Neural cell (in vitro differentiated cells): ENCODE results near the gene LRRTM2. TPM values are rescaled to one million over a fixed set of nuclear protein-coding genes. Genes with fewer than 3 reads are reported as not detected.

Source experiments
- H2AFZ ChIP-seq: fragments of 200-600, 300-800 bp; sonication (generic), shearing (Covaris generic); 2 replicates; pipeline ENCODE4 v1.6.0; 2014; ENCODE audit warnings: low read depth, mild to moderate bottlenecking, antibody characterized with exemption, low read length, moderate library complexity
- H3F3A ChIP-seq: fragments of 200-600 bp; shearing (Covaris generic); 2 replicates; pipeline ENCODE4 v1.6.1; 2016; ENCODE audit warnings: mild to moderate bottlenecking, moderate library complexity, mixed read lengths, antibody characterized with exemption, low read length; ENCODE audit not compliant: insufficient read depth, poor library complexity, severe bottlenecking
- H3K27ac ChIP-seq: fragments of 200-600, 300-800 bp; sonication (generic), shearing (Covaris generic); 2 replicates; pipeline ENCODE4 v1.5.1; 2014; ENCODE audit warnings: mild to moderate bottlenecking, low read length, moderate library complexity
- H3K27me3 ChIP-seq: fragments of 300-800, 200-600 bp; sonication (generic), shearing (Covaris generic); 2 replicates; pipeline ENCODE4 v1.6.0; 2014; ENCODE audit warnings: mild to moderate bottlenecking, low read depth, low read length, moderate library complexity; ENCODE audit not compliant: insufficient read depth
- H3K36me3 ChIP-seq: fragments of 300-800, 200-600 bp; sonication (generic), shearing (Covaris generic); 2 replicates; pipeline ENCODE4 v1.5.1; 2014; ENCODE audit warnings: mild to moderate bottlenecking, antibody characterized with exemption, low read length, moderate library complexity; ENCODE audit not compliant: insufficient read depth
- H3K4me2 ChIP-seq: fragments of 300-800, 200-600 bp; sonication (generic), shearing (Covaris generic); 2 replicates; pipeline ENCODE4 v1.6.0; 2014; ENCODE audit warnings: mild to moderate bottlenecking, low read length
- H3K4me3 ChIP-seq: fragments of 300-800, 200-600 bp; sonication (generic), shearing (Covaris generic); 2 replicates; pipeline ENCODE4 v1.5.1; 2014; ENCODE audit warnings: mild to moderate bottlenecking, low read length, moderate library complexity
- H3K79me2 ChIP-seq: fragments of 200-600 bp; shearing (Covaris generic); replicated peaks from 2 replicates; pipeline ENCODE4 v1.6.0; 2014; ENCODE audit warnings: mild to moderate bottlenecking, low read length, moderate library complexity; ENCODE audit not compliant: insufficient read depth
- H3K9ac ChIP-seq: fragments of 300-800, 200-600 bp; sonication (generic), shearing (Covaris generic); 2 replicates; pipeline ENCODE4 v1.6.1; 2016; ENCODE audit warnings: mild to moderate bottlenecking, low read length, mixed read lengths
- H3K9me2 ChIP-seq: fragments of 200-600 bp; shearing (Covaris generic); 2 replicates; pipeline ENCODE4 v1.6.1; 2016; ENCODE audit warnings: mild to moderate bottlenecking, low read length, mixed read lengths; ENCODE audit not compliant: insufficient read depth
- H3K9me3 ChIP-seq: fragments of 200-600, 300-800 bp; sonication (generic), shearing (Covaris generic); 2 replicates; pipeline ENCODE4 v1.6.1; 2016; ENCODE audit warnings: mild to moderate bottlenecking, mixed run types, low read length, moderate library complexity, mixed read lengths
- H4K20me1 ChIP-seq: fragments of 200-600 bp; shearing (Covaris generic); 2 replicates; pipeline ENCODE4 v1.6.1; 2016; ENCODE audit warnings: mild to moderate bottlenecking, mixed run types; ENCODE audit not compliant: insufficient read depth
- CTCF ChIP-seq: fragments of 450-650 bp; IDR thresholded peaks from 2 replicates; pipeline ENCODE4 v1.5.1; 2014; ENCODE audit warnings: antibody characterized with exemption, mild to moderate bottlenecking, moderate library complexity; ENCODE audit not compliant: poor library complexity, severe bottlenecking
- EP300 ChIP-seq: fragments of 450-650 bp; conservative IDR thresholded peaks from 2 replicates; pipeline ENCODE4 v1.6.1; 2014; ENCODE audit warnings: antibody characterized with exemption, mild to moderate bottlenecking, moderate library complexity; ENCODE audit not compliant: poor library complexity, severe bottlenecking
- EZH2 ChIP-seq: fragments of 200-600, 300-800 bp; shearing (Covaris generic), sonication (generic); IDR thresholded peaks from 2 replicates; pipeline ENCODE4 v1.6.1; 2014; ENCODE audit warnings: antibody characterized with exemption, low read length, borderline replicate concordance, mild to moderate bottlenecking; ENCODE audit not compliant: insufficient read depth, poor library complexity, severe bottlenecking
- MXI1 ChIP-seq: fragments of 450-650 bp; conservative IDR thresholded peaks from 2 replicates; pipeline ENCODE4 v1.6.1; 2014; ENCODE audit warnings: antibody characterized with exemption, mild to moderate bottlenecking; ENCODE audit not compliant: poor library complexity, severe bottlenecking
- POLR2AphosphoS5 ChIP-seq: IDR thresholded peaks from 2 replicates; pipeline ENCODE4 v1.6.1; 2012
- RAD21 ChIP-seq: fragments of 450-650 bp; conservative IDR thresholded peaks from 2 replicates; pipeline ENCODE4 v1.6.1; 2014; ENCODE audit warnings: antibody characterized with exemption, mild to moderate bottlenecking, moderate library complexity
- SMC3 ChIP-seq: fragments of 450-650 bp; conservative IDR thresholded peaks from 2 replicates; pipeline ENCODE4 v1.6.1; 2014; ENCODE audit warnings: antibody characterized with exemption, mild to moderate bottlenecking, moderate library complexity; ENCODE audit not compliant: poor library complexity
- TAF1 ChIP-seq: IDR thresholded peaks from 2 replicates; pipeline ENCODE4 v1.6.1; 2012; ENCODE audit warnings: low read depth
- polyA plus RNA-seq: library from polyadenylated mRNA; depleted of rRNA; stranded (reverse); fragments of >200 nt; gene quantifications from 2 replicates; pipeline ENCODE4 v1.2.3, GENCODE V29; 2014
- TF ChIP-seq, protein P1 (sequence below): IDR thresholded peaks from 2 replicates; pipeline ENCODE4 v1.6.1; 2012; ENCODE audit warnings: borderline replicate concordance

Gene LRRTM2
- polyA plus RNA-seq, 1 donor from 2014 or later: 5.9 TPM

DNA sequence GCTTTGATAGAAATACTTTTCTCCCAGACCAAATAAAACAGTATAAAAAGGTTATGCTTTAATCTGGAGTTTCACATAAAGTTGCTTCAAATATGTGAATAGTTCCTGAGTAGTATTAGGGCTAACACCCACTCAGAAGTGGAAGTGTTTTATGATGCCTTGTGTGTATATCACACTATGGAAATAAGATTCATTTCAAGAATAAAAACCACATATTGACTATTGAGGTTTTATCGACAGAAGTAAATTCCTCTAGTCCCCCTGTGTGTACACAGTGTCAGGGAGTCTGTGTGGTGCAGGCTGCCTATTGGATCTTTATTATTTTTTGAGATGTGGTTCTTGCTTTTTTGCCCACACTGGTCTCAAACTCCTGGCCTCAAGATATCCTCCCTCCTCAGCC, 20.8 kb upstream of the LRRTM2 start:
- Histone ChIP-seq H3K4me3 (no peak overlapping the region), H3K9ac (no peak overlapping the region), H3K9me3 (no peaks in the 10 kb centered on the region), H3K27me3 (no peaks in the 10 kb centered on the region), H3K27ac (no peak overlapping the region), H4K20me1 (no peaks in the 10 kb centered on the region), H3K79me2 (no peaks in the 10 kb centered on the region), H2AFZ (no peak overlapping the region), H3K9me2 (no peaks in the 10 kb centered on the region), H3K4me2 (no peak overlapping the region), H3F3A (no peaks in the 10 kb centered on the region), H3K36me3 (no peaks in the 10 kb centered on the region)
- TF ChIP-seq, protein P1, sequence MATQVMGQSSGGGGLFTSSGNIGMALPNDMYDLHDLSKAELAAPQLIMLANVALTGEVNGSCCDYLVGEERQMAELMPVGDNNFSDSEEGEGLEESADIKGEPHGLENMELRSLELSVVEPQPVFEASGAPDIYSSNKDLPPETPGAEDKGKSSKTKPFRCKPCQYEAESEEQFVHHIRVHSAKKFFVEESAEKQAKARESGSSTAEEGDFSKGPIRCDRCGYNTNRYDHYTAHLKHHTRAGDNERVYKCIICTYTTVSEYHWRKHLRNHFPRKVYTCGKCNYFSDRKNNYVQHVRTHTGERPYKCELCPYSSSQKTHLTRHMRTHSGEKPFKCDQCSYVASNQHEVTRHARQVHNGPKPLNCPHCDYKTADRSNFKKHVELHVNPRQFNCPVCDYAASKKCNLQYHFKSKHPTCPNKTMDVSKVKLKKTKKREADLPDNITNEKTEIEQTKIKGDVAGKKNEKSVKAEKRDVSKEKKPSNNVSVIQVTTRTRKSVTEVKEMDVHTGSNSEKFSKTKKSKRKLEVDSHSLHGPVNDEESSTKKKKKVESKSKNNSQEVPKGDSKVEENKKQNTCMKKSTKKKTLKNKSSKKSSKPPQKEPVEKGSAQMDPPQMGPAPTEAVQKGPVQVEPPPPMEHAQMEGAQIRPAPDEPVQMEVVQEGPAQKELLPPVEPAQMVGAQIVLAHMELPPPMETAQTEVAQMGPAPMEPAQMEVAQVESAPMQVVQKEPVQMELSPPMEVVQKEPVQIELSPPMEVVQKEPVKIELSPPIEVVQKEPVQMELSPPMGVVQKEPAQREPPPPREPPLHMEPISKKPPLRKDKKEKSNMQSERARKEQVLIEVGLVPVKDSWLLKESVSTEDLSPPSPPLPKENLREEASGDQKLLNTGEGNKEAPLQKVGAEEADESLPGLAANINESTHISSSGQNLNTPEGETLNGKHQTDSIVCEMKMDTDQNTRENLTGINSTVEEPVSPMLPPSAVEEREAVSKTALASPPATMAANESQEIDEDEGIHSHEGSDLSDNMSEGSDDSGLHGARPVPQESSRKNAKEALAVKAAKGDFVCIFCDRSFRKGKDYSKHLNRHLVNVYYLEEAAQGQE: no peak
- TF ChIP-seq RAD21: no peak
- TF ChIP-seq CTCF: no peak
- no peak for TF ChIP-seq EZH2
- TF ChIP-seq TAF1: no peak
- TF ChIP-seq MXI1: no peak
- no peak for TF ChIP-seq POLR2AphosphoS5
- no peak for TF ChIP-seq SMC3
- no peak for TF ChIP-seq EP300

- H3K27me3 ChIP-seq: no peaks in the 10 kb centered on the region
- H3F3A ChIP-seq: no peaks in the 10 kb centered on the region
- H3K4me2 ChIP-seq: no peak overlapping the region
- no peaks in the 10 kb centered on the region for H3K9me2 ChIP-seq
- H3K36me3 ChIP-seq: peaks cover 9% of the 10 kb centered on the region
- H3K27ac ChIP-seq: no peak overlapping the region
- TF ChIP-seq TAF1 (no peak), EZH2 (no peak), MXI1 (no peak), POLR2AphosphoS5 (no peak), EP300 (no peak), SMC3 (no peak), CTCF (no peak), RAD21 (no peak)
- TF ChIP-seq, protein P1: no peak
- no peak overlapping the region for H3K4me3 ChIP-seq
- H3K9ac ChIP-seq: no peak overlapping the region
- H4K20me1 ChIP-seq: no peaks in the 10 kb centered on the region
- no peak overlapping the region for H2AFZ ChIP-seq
- no peaks in the 10 kb centered on the region for H3K9me3 ChIP-seq
- no peaks in the 10 kb centered on the region for H3K79me2 ChIP-seq
Measured at GRCh38 chr5:138890644-138891043, 15.5 kb upstream of the LRRTM2 start.
